NCI-H2107 treated with DMSO at 0.1 percent for 48 hours (cell line): ENCODE data around the gene TGM3.
"Not testable (repeated sequence)": the region's sequence is repeated elsewhere in the genome, so short reads cannot be mapped to it uniquely, and the experiment has no call there.

Source experiments
- DNase-seq: peaks from one replicate; lab custom pipeline; 2025; ENCODE audit not compliant: unreplicated experiment; lab: John Stamatoyannopoulos, UW

TGM3 gene, protein sequence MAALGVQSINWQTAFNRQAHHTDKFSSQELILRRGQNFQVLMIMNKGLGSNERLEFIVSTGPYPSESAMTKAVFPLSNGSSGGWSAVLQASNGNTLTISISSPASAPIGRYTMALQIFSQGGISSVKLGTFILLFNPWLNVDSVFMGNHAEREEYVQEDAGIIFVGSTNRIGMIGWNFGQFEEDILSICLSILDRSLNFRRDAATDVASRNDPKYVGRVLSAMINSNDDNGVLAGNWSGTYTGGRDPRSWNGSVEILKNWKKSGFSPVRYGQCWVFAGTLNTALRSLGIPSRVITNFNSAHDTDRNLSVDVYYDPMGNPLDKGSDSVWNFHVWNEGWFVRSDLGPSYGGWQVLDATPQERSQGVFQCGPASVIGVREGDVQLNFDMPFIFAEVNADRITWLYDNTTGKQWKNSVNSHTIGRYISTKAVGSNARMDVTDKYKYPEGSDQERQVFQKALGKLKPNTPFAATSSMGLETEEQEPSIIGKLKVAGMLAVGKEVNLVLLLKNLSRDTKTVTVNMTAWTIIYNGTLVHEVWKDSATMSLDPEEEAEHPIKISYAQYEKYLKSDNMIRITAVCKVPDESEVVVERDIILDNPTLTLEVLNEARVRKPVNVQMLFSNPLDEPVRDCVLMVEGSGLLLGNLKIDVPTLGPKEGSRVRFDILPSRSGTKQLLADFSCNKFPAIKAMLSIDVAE

GRCh38 chr20:2295886-2296515 is at the start of gene TGM3:
TGM3 (plus strand) TSS chr20:2296001; CDS start chr20:2296064, 63 bp downstream.
- DNase-seq: no peak

DNA sequence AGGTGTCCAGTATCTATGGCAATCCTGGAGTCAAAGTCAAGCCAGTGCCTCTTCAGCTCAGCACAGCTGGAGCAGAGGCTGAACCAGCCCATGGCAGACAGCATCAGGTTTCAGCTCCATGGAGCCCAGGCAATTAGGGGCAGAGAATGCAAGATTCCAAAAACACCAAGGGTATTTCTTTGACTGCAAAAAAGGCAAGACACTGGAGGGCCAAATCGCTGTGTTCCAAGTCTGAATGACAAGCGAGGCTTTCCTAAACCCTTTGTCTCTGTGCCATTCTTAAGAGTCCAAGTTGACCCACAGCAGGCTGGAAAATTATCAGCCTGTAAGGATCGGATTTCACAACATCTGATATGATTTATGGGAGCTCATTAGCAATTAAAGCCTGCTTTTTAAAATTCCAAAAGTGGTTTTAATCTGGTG is 49.7 kb upstream of the TGM3 start:
- peak; percentile 7 for DNase-seq

DNA sequence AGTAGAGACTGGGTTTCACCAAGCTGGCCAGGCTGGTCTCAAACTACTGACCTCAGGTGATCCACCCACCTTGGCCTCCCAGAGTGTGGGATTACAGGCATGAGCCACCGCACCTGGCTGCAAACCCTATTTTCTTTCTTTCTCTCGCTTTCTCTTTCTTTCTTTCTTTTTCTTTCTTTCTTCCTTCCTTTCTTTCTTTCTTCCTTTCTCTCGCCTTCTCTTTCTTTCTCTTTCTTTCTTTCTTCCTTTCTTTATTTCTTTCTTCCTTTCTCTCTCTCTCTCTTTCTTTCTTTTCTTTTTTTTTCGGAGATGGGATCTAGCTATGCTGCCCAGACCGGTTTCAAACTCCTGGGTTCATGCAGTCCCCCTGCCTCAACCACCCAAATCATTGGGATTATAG is 47.0 kb upstream of the TGM3 start:
- DNase-seq: no peak

DNA sequence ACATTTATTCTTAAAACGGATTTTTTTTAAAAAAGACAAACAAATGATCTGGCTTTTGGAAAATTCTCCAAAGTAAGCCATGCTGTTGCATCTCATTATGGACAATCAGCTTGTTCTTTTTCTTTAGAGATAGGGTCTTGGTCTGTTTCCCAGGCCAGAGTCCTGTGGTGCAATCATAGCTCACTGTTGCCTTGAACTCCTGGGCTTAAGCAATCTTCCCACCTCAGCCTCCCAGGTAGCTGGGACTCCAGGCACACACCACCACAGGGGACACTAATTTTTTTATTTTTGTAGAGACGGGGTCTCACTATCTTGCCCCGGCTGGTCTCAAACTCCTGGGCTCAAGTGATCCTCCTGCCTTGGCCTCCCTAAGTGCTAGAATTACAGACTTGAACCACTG is 45.9 kb upstream of the TGM3 start:
- no peak for DNase-seq

GRCh38 chr20:2252419-2252997 is 43.3 kb upstream of the TGM3 start:
- DNase-seq: no peak

- no peak for DNase-seq
These were observed 42.5 kb upstream of the TGM3 start for GRCh38 chr20:2253256-2253655.

DNA sequence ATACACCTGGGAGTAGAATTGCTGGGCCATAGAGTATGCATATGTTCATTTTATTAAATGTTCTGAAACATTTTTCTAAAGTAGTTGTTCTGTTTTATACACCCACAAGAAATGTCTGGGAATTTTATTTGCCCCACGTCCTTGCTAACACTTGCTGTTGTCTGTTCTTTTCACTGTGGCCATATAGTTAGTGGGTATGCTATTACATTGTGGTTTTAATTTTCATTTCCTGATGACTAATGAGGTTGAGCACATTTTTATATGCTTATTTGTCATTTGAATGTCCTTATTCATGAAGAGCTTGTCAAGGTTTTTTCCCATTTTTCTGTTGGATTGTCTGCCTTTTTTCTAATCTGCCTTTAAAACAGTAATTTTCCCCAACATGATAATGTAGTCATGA is 41.5 kb upstream of the TGM3 start:
- DNase-seq: no peak

- no peak for DNase-seq
These were observed 39.8 kb upstream of the TGM3 start for GRCh38 chr20:2255926-2256531.

DNA sequence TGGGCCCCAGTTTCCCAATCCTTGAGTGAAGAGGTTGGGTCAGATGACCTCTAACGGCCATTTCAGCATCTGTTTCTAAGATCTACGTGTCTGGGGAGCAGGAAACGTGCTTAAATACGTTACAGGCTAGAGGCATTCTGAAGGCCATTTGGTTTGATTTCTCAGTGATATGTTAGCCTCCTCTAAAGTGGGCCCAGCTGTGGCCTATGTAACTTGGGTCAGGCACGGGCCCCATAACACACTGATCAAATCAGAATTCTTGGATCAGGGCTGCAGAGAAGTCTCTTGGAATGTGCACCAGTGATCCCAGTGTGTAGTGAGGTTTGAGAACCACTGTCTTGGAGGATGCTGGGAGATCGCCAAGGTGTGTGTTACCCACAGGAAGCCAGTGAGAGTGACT is 36.1 kb upstream of the TGM3 start:
- DNase-seq: no peak

DNA sequence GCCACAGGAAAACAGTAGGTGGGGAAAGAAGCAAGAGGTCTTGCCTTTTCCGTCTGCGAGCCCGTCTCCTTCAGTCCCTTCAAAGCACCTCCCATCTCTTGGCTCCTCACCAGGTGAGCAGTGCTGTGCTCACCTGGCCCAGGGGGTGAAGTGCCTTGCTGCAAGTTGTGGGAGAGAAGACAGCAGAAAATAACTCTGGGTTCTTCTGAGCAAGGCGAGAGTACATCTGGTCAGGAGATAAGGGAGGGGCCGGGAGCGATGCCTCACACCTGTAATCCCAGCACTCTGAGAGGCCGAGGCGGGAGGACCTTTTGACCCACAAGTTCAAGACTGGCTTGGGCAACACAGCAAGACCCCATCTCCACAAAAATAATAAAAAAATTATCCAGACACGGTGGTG is 35.6 kb upstream of the TGM3 start:
- DNase-seq: no peak

- no peak for DNase-seq
These were observed 34.7 kb upstream of the TGM3 start for GRCh38 chr20:2261046-2261485.

DNA sequence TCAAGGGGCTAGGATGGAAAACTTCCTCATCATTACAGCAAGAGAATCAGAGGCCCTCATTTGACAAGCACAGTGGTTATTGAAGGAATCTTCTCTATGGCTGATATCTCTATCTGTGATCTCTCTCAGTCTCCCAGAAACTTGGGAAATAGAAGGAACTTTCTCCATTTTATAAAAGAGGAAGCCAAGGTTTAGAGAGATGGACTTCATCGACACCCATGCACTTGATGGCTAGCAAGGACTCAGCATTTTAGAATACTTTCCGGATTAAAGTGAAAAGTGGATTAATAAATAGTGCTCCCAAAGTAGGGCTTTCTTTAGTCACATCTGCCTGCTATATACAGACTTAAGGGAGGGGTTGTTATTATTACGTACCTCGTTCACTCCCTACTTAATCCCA is 34.2 kb upstream of the TGM3 start:
- DNase-seq: no peak

GRCh38 chr20:2264118-2264517 is 31.7 kb upstream of the TGM3 start:
- no peak for DNase-seq

- DNase-seq: not testable (repeated sequence)
These were observed 31.0 kb upstream of the TGM3 start for GRCh38 chr20:2264621-2265374.

GRCh38 chr20:2273634-2274302 is 22.0 kb upstream of the TGM3 start:
- DNase-seq: no peak

DNA sequence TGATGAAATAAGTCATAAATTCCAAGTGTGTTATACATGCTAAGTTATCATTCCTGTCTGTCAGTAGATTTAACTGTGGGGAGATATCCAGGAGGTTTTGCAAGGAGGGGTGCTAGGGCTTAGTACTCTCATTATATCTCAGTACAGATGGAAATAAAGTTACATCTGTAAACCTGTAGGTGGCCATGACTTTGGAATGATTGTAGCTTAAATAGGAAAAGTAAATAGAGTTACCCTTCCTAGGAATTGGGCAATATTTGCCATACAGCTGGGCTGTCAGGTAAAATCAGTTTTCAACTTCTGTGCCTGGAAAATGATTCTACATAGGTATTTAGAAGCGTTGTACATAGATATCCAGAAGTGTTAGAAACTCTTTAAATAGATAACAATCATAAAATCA is 19.8 kb upstream of the TGM3 start:
- DNase-seq: no peak

DNA sequence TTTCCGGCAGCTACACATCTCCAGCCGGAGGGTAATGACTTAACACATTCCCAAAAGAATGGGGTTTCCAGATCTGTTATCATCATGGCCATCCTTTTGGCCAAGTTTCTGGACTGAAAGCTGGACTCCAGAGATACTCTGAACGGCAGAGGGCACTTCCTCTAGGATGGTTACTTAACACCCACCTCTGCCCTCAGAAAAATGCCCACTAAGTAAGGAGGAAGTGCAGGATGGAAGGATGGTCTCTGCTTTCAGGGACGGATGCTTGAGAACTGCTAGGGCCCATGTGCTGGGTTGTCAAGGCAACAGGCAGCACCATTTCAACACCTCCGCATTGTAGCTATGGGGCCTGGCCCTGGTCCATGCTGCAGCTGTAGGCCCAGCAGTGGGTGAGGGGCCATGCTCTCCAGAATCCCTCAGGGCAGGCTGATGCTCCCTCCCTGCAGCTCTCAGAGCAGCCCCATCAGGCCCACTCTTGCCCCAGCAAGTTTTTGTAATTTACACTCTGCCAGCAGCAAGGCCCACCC is 16.5 kb upstream of the TGM3 start:
- DNase-seq: no peak

DNA sequence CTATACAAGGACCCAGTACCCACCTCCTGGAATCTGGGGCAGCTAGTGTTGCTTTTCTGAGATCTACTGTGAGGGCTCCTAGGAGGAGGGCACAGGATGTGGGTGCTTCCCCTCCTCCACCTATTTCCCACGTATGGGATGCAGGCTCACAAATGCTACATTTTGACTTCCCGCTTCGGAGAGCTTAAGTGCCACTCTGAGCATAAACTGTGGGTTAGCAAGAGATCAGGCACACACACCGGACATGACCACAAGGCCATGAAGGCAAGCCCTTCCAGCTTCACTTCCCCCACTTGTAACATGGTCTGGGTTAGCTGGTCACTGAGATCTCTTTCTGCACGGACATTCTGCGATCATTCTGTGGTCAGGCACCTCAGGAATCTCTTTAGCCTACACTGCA is 15.7 kb upstream of the TGM3 start:
- DNase-seq: no peak

DNA sequence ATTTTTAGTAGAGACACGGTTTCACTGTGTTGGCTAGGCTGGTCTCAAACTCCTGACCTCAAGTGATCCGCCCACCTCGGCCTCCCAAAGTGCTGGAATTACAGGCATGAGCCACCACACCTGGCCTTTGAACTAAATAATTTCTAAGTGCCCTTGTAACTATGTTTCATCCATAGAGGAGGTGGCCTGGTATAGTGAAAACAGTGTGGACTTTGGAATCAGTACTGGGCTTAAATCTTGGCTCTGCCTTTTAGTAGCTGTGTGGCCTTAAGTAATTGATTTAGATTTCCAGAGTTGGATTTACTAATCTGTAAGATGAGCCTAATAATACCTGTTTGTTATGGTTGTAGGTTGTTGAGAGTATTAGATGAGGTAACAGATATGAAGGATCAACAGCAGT is 14.2 kb upstream of the TGM3 start:
- no peak for DNase-seq

- no peak for DNase-seq
These were observed 13.6 kb upstream of the TGM3 start for GRCh38 chr20:2282181-2282580.
